H1 (cell line): Measurements from ENCODE around the gene SLC6A7. TPM values are rescaled to one million over a fixed set of nuclear protein-coding genes. Genes with fewer than 3 reads are reported as not detected.

Experiments used
- CTCF ChIA-PET: fragments of 300-600 bp; sonication (Branson Sonifier 250); formaldehyde crosslinking; loops from one replicate; lab custom pipeline; 2021; ENCODE audit not compliant: partially characterized antibody; lab: Charles Lee
- POLR2A ChIA-PET: fragments of 300-600 bp; sonication (Branson Sonifier 250); formaldehyde crosslinking; loops from one replicate; lab custom pipeline; 2021; ENCODE audit warnings: inconsistent platforms; ENCODE audit not compliant: partially characterized antibody; lab: Charles Lee
- DNase-seq, 2 experiments: peaks; one replicate each; pipeline versions ENCODE4 v3.0.0 to v3.0.0-alpha.2; 2010 to 2022; ENCODE audit warnings: low spot score in 2 of 2, low read depth in 1 of 2, mixed read lengths in 1 of 2
- FAIRE-seq: peaks from 2 replicates; lab custom pipeline; 2011; peaks lifted over from hg19 to GRCh38; lab: Jason Lieb, UNC
- H2AFZ ChIP-seq: 2 replicates; pipeline ENCODE4 v1.8.1; 2012; ENCODE audit warnings: low read length, inconsistent platforms
- H2AK5ac ChIP-seq: 2 replicates; pipeline ENCODE4 v1.6.1; 2013; ENCODE audit warnings: low read depth, low read length
- H2BK120ac ChIP-seq: replicated peaks from 2 replicates; pipeline ENCODE3; 2013; ENCODE audit warnings: low read depth, low read length, inconsistent platforms
- H2BK12ac ChIP-seq: 2 replicates; pipeline ENCODE4 v1.6.1; 2013; ENCODE audit warnings: low read depth, low read length
- H2BK15ac ChIP-seq: 2 replicates; pipeline ENCODE4 v1.6.1; 2013; ENCODE audit warnings: low read length
- H2BK20ac ChIP-seq: 2 replicates; pipeline ENCODE4 v1.6.1; 2013; ENCODE audit warnings: low read length
- H2BK5ac ChIP-seq: 2 replicates; pipeline ENCODE4 v1.6.1; 2013; ENCODE audit warnings: low read depth, low read length
- H3K14ac ChIP-seq: 2 replicates; pipeline ENCODE4 v1.6.1; 2013; ENCODE audit warnings: inconsistent platforms; ENCODE audit not compliant: insufficient read length
- H3K18ac ChIP-seq: 2 replicates; pipeline ENCODE4 v1.6.1; 2013; ENCODE audit warnings: low read length; ENCODE audit errors: extremely low read depth
- H3K23ac ChIP-seq: 2 replicates; pipeline ENCODE4 v1.6.1; 2013; ENCODE audit warnings: inconsistent platforms; ENCODE audit not compliant: insufficient read length
- H3K23me2 ChIP-seq: 2 replicates; pipeline ENCODE4 v1.6.1; 2013; ENCODE audit warnings: low read depth, low read length
- H3K27ac ChIP-seq: 2 replicates; pipeline ENCODE4 v1.6.1; 2011; ENCODE audit warnings: low read depth, low read length, inconsistent platforms
- H3K27me3 ChIP-seq, 4 experiments: replicated peaks in 1 of 4; 1 replicate in 1 of 4; 2 replicates in 3 of 4; pipeline versions ENCODE4 v1.6.1 to v1.8.1; 2011 to 2013; ENCODE audit warnings: low read length in 3 of 4, mild to moderate bottlenecking in 3 of 4, inconsistent platforms in 2 of 4, mixed read lengths in 2 of 4, moderate library complexity in 1 of 4; ENCODE audit not compliant: control insufficient read depth in 3 of 4, insufficient read depth in 3 of 4; ENCODE audit errors: extremely low read depth in 1 of 4
- H3K36me3 ChIP-seq, 4 experiments: 2 replicates each; pipeline versions ENCODE4 v1.6.1 to v1.8.1; 2011 to 2013; ENCODE audit warnings: mild to moderate bottlenecking in 4 of 4, low read length in 3 of 4, moderate library complexity in 2 of 4, control low read depth in 1 of 4, inconsistent platforms in 1 of 4; ENCODE audit not compliant: insufficient read depth in 4 of 4, control insufficient read depth in 2 of 4
- H3K4ac ChIP-seq: replicated peaks from 2 replicates; pipeline ENCODE3; 2013; ENCODE audit warnings: low read length, low read depth, mixed read lengths, inconsistent platforms; ENCODE audit not compliant: insufficient read length
- H3K4me1 ChIP-seq, 4 experiments: replicated peaks in 1 of 4; 1 replicate in 1 of 4; 2 replicates in 3 of 4; pipeline versions ENCODE4 v1.6.1 to v1.8.1; 2011 to 2013; ENCODE audit warnings: low read length in 3 of 4, inconsistent platforms in 2 of 4, mixed read lengths in 1 of 4; ENCODE audit not compliant: insufficient read depth in 4 of 4, control insufficient read depth in 3 of 4
- H3K4me2 ChIP-seq, 2 experiments: 2 replicates each; pipeline versions ENCODE4 v1.6.1 to v1.8.1; 2011 to 2013; ENCODE audit warnings: low read depth in 2 of 2, low read length in 2 of 2, control low read depth in 1 of 2, inconsistent platforms in 1 of 2, mild to moderate bottlenecking in 1 of 2; ENCODE audit not compliant: insufficient read depth in 1 of 2
- H3K4me3 ChIP-seq, 4 experiments: fragments of 200-600, 300-600 bp in 1 of 4; sonication (generic), shearing (Covaris generic), sonication (Bioruptor Twin) in 1 of 4; 2 replicates each; pipeline versions ENCODE4 v1.5.1 to v1.8.1; 2011 to 2016; ENCODE audit warnings: low read length in 4 of 4, low read depth in 3 of 4, control low read depth in 2 of 4, inconsistent platforms in 2 of 4, mild to moderate bottlenecking in 2 of 4, mixed read lengths in 1 of 4, moderate library complexity in 1 of 4; ENCODE audit not compliant: insufficient read depth in 2 of 4; ENCODE audit errors: extremely low read depth in 1 of 4
- H3K56ac ChIP-seq: replicated peaks from 2 replicates; pipeline ENCODE3; 2013; ENCODE audit warnings: low read depth, mild to moderate bottlenecking, mixed read lengths, low read length, inconsistent platforms; ENCODE audit not compliant: insufficient read length
- H3K79me1 ChIP-seq: 2 replicates; pipeline ENCODE4 v1.6.1; 2013; ENCODE audit warnings: low read depth, low read length, control low read depth
- H3K79me2 ChIP-seq, 2 experiments: 2 replicates each; pipeline versions ENCODE4 v1.6.1 to v1.8.1; 2012 to 2013; ENCODE audit warnings: low read length in 2 of 2, mild to moderate bottlenecking in 2 of 2, inconsistent platforms in 1 of 2; ENCODE audit not compliant: insufficient read depth in 2 of 2, control insufficient read depth in 1 of 2
- H3K9ac ChIP-seq, 4 experiments: replicated peaks in 1 of 4; 1 replicate in 1 of 4; 2 replicates in 3 of 4; pipeline versions ENCODE4 v1.6.1 to v1.8.1; 2011 to 2013; ENCODE audit warnings: low read depth in 3 of 4, low read length in 3 of 4, control low read depth in 2 of 4, mild to moderate bottlenecking in 2 of 4, moderate library complexity in 2 of 4, inconsistent platforms in 1 of 4; ENCODE audit errors: extremely low read depth in 1 of 4
- H3K9me3 ChIP-seq, 2 experiments: 2 replicates each; pipeline versions ENCODE4 v1.6.1 to v1.8.1; 2012 to 2013; ENCODE audit warnings: mild to moderate bottlenecking in 2 of 2, moderate library complexity in 2 of 2, control low read depth in 1 of 2, inconsistent platforms in 1 of 2, low read depth in 1 of 2, low read length in 1 of 2, mixed read lengths in 1 of 2; ENCODE audit not compliant: insufficient read depth in 2 of 2
- H4K20me1 ChIP-seq, 2 experiments: replicated peaks in 1 of 2; 2 replicates each; pipeline versions ENCODE3 to v1.8.1; 2011 to 2013; ENCODE audit warnings: inconsistent platforms in 2 of 2, low read length in 2 of 2, mild to moderate bottlenecking in 1 of 2; ENCODE audit not compliant: insufficient read depth in 2 of 2, control insufficient read depth in 1 of 2
- H4K5ac ChIP-seq: 2 replicates; pipeline ENCODE4 v1.6.1; 2013; ENCODE audit warnings: low read length, low read depth, mixed read lengths, inconsistent platforms; ENCODE audit not compliant: insufficient read length
- H4K8ac ChIP-seq: 2 replicates; pipeline ENCODE4 v1.8.0; 2013; ENCODE audit warnings: mild to moderate bottlenecking, moderate library complexity, low read length, inconsistent platforms; ENCODE audit not compliant: insufficient read depth; ENCODE audit errors: extremely low read depth
- H4K91ac ChIP-seq: replicated peaks from 2 replicates; pipeline ENCODE3; 2013; ENCODE audit warnings: low read length, mixed read lengths, inconsistent platforms; ENCODE audit not compliant: insufficient read length
- BRCA1 ChIP-seq: IDR thresholded peaks from 2 replicates; pipeline ENCODE4 v1.6.1; 2012; ENCODE audit warnings: low read depth, low read length, improper control_type of control experiment
- CHD1 ChIP-seq: IDR thresholded peaks from 2 replicates; pipeline ENCODE4 v1.6.1; 2012; ENCODE audit warnings: low read depth, low read length, improper control_type of control experiment
- CREB1 ChIP-seq: IDR thresholded peaks from 2 replicates; pipeline ENCODE4 v1.6.1; 2012; ENCODE audit warnings: inconsistent platforms
- E2F6 ChIP-seq: IDR thresholded peaks from 2 replicates; pipeline ENCODE4 v1.6.1; 2012; ENCODE audit warnings: inconsistent platforms
- EZH2 ChIP-seq: fragments of 200-600 bp; sonication (generic); IDR thresholded peaks from 2 replicates; pipeline ENCODE4 v1.7.1; 2012; ENCODE audit warnings: low read depth, mild to moderate bottlenecking, moderate library complexity, low read length, inconsistent platforms; ENCODE audit not compliant: severe bottlenecking
- JUN ChIP-seq: IDR thresholded peaks from 2 replicates; pipeline ENCODE4 v1.6.1; 2011; ENCODE audit warnings: low read depth, mild to moderate bottlenecking, improper control_type of control experiment, low read length
- MAFK ChIP-seq: IDR thresholded peaks from 2 replicates; pipeline ENCODE4 v1.6.1; 2012; ENCODE audit warnings: low read depth, mild to moderate bottlenecking, improper control_type of control experiment, low read length
- NANOG ChIP-seq: IDR thresholded peaks from 2 replicates; pipeline ENCODE4 v1.6.1; 2011; ENCODE audit warnings: low read length, low read depth, mild to moderate bottlenecking, inconsistent platforms; ENCODE audit not compliant: insufficient read depth, poor library complexity, severe bottlenecking
- NRF1 ChIP-seq: IDR thresholded peaks from 2 replicates; pipeline ENCODE4 v1.6.1; 2011; ENCODE audit warnings: mild to moderate bottlenecking, low read depth, low read length, improper control_type of control experiment
- POLR2A ChIP-seq, 2 experiments: IDR thresholded peaks; 1 replicate in 1 of 2; 2 replicates in 1 of 2; pipeline ENCODE4 v1.6.1; 2011; ENCODE audit warnings: low read depth in 2 of 2, low read length in 2 of 2, mild to moderate bottlenecking in 2 of 2; ENCODE audit errors: control extremely low read depth in 1 of 2
- SIN3A ChIP-seq, 2 experiments: IDR thresholded peaks in 1 of 2; conservative IDR thresholded peaks in 1 of 2; 2 replicates each; pipeline ENCODE4 v1.6.1; 2011 to 2012; ENCODE audit warnings: low read length in 2 of 2, improper control_type of control experiment in 1 of 2, low read depth in 1 of 2, mild to moderate bottlenecking in 1 of 2
- SIRT6 ChIP-seq: IDR thresholded peaks from one replicate; pipeline ENCODE4 v1.7.1; 2012; ENCODE audit warnings: low read length, inconsistent platforms
- SRF ChIP-seq: IDR thresholded peaks from 2 replicates; pipeline ENCODE4 v1.6.1; 2011; ENCODE audit warnings: mild to moderate bottlenecking, low read depth, low read length, moderate library complexity
- SUZ12 ChIP-seq: fragments of 200-600 bp; sonication (generic); IDR thresholded peaks from 2 replicates; pipeline ENCODE4 v1.6.1; 2012; ENCODE audit warnings: mild to moderate bottlenecking, inconsistent platforms, low read length, moderate library complexity, mixed read lengths
- ZNF274 ChIP-seq: IDR thresholded peaks from 2 replicates; pipeline ENCODE4 v1.7.0; 2012; ENCODE audit warnings: low read length, borderline replicate concordance; ENCODE audit errors: extremely low read depth
- WGBS, 2 experiments: shearing (Covaris generic) in 1 of 2; methylation state at CpG; one replicate each; pipeline versions ENCODE4 v1.1.6 to v1.1.7; 2013 to 2015; ENCODE audit warnings: low lambda C conversion rate in 2 of 2, mixed read lengths in 2 of 2, inconsistent platforms in 1 of 2, low coverage in 1 of 2, missing lambda C conversion rate in 1 of 2; ENCODE audit not compliant: insufficient replicate concordance in 2 of 2, insufficient coverage in 1 of 2, insufficient read length in 1 of 2; ENCODE audit errors: extremely low coverage in 1 of 2, missing lambda C conversion rate in 1 of 2; 5-methylcytosine and 5-hydroxymethylcytosine counted together
- polyA plus RNA-seq, 7 experiments: library from polyadenylated mRNA; depleted of rRNA in 3 of 7; stranded (reverse) in 5 of 7; unstranded in 2 of 7; fragments of >200 nt in 5 of 7; fragments of 200-250 nt in 2 of 7; gene quantifications; 1 replicate in 5 of 7; 2 replicates in 1 of 7; 4 replicates in 1 of 7; pipeline versions ENCODE4 v1.2.1 to v1.2.3, GENCODE V29; 2011 to 2013; ENCODE audit warnings: missing spikeins in 2 of 7, mixed read lengths in 2 of 7
- total RNA-seq: library from RNA; stranded (reverse); fragmentation: NEBNext Ultra II Directional; extraction: Animal tissue kit (Norgen Biotek cat#: 25700); gene quantifications from 2 replicates; pipeline ENCODE4 v1.2.1, GENCODE V29; 2021

SLC6A7 gene
- total and polyA plus RNA-seq, 2 of the 8 experiments (the other 6 are each of a cell fraction or from before 2014, with no cell fraction given), result 0.07 to 0.12 TPM

GRCh38 chr5:150217038-150217437 lies 27.2 kb downstream of the SLC6A7 start:
- CTCF ChIA-PET, result interaction anchor here (1.6 to 22.9 kb wide), 12 partner anchors 13 to 102 kb away, joined by 4 to 406 read pairs (median 21); partner anchors contain the start of genes CDX1, PDGFRB and SLC6A7
- TF ChIP-seq SIRT6, result no peak
- no peak for TF ChIP-seq E2F6
- no peak for TF ChIP-seq SUZ12
- no peak for TF ChIP-seq CREB1
- TF ChIP-seq POLR2A (IDR thresholded peaks at IDR 0.05; ENCODE audit: control extremely low read depth in 1 of 2, low read depth in 2 of 2, low read length in 2 of 2), result no peak
- no peak for TF ChIP-seq NRF1
- no peak for TF ChIP-seq NANOG
- no peak for TF ChIP-seq JUN
- no peak for TF ChIP-seq CHD1
- TF ChIP-seq EZH2, result no peak
- no peak for TF ChIP-seq BRCA1
- no peak for TF ChIP-seq SRF
- no peak for TF ChIP-seq SIN3A (conservative IDR thresholded peaks at IDR 0.05 in 1 of 2, IDR thresholded peaks at IDR 0.05 in 1 of 2; ENCODE audit: low read depth in 1 of 2, low read length in 2 of 2)
- TF ChIP-seq MAFK, result no peak
- no peak for TF ChIP-seq ZNF274

More at GRCh38 chr5:150217038-150217437, 27.2 kb downstream of the SLC6A7 start:
- FAIRE-seq, result no peak
- Histone ChIP-seq H4K91ac (no peak overlapping the region), H3K36me3 (no peaks in the 10 kb centered on the region), H3K23me2 (no peaks in the 10 kb centered on the region), H3K4me3 (no peak overlapping the region), H4K8ac (no peak overlapping the region), H2AK5ac (no peak overlapping the region), H4K5ac (no peak overlapping the region), H3K79me2 (no peaks in the 10 kb centered on the region), H3K4me1 (peaks cover 0 to 6% (median 3%) of the 10 kb centered on the region in 4 experiments; a peak in 5 of 7 replicates), H4K20me1 (no peaks in the 10 kb centered on the region), H3K9ac (no peak overlapping the region), H2BK12ac (no peak overlapping the region), H3K56ac (no peak overlapping the region), H3K18ac (no peak overlapping the region), H3K23ac (no peak overlapping the region), H3K4ac (no peak overlapping the region), H3K27me3 (peaks cover 0 to 6% (median 4%) of the 10 kb centered on the region in 4 experiments; a peak in 3 of 7 replicates), H2BK20ac (no peak overlapping the region), H2BK120ac (no peak overlapping the region), H3K27ac (no peak overlapping the region), H3K79me1 (no peaks in the 10 kb centered on the region), H2BK15ac (peak overlapping the region; percentile 46; the same call in 1 of the 2 replicates), H2BK5ac (no peak overlapping the region), H3K14ac (no peak overlapping the region), H3K4me2 (no peak overlapping the region), H2AFZ (no peak overlapping the region), H3K9me3 (no peaks in the 10 kb centered on the region)
- POLR2A ChIA-PET, result no interaction called here
- WGBS, 2 experiments, result 100% methylated on average over 2 of the region's 2 CpGs; no CpG with 5 or more reads in 1 of the 2 experiments
- DNase-seq, result no peak
